GM12878 (cell line): Measurements from ENCODE around the gene VIT. TPM values are rescaled to one million over a fixed set of nuclear protein-coding genes. Genes with fewer than 3 reads are reported as not detected.

Experiments used
- ATAC-seq: fragments of 200-7000 bp; cut with Tn5 transposase; 3 replicates; pipeline ENCODE4 v1.9.1; 2020; ENCODE audit warnings: mild to moderate bottlenecking, moderate library complexity
- BruUV-seq: library from RNA; stranded (reverse); fragments of 400-500 nt; replicated peaks from 2 replicates; lab custom pipeline; 2021; lab: Mats Ljungman, UMichigan
- CTCF ChIA-PET: fragments of 300-600 bp; sonication (Branson Sonifier 250); formaldehyde crosslinking; extraction: SDS; loops from one replicate; lab custom pipeline; 2021; ENCODE audit warnings: inconsistent platforms; lab: Yijun Ruan, JAX
- POLR2A ChIA-PET: fragments of 350-600 bp; formaldehyde crosslinking; extraction: SDS; loops from one replicate; lab custom pipeline; 2021; ENCODE audit warnings: inconsistent platforms; lab: Charles Lee
- RAD21 ChIA-PET: fragments of 300-600 bp; sonication (Branson Sonifier 250); formaldehyde crosslinking; loops from one replicate; lab custom pipeline; 2023; ENCODE audit warnings: antibody characterized with exemption; ENCODE audit not compliant: unreplicated experiment; lab: Charles Lee
- SMC1A ChIA-PET: fragments of 300-600 bp; sonication (Branson Sonifier 250); formaldehyde crosslinking; loops from one replicate; lab custom pipeline; 2023; ENCODE audit not compliant: unreplicated experiment, uncharacterized antibody; lab: Charles Lee
- DNase-seq: peaks from one replicate; pipeline ENCODE4 v3.0.0-alpha.2; 2011; ENCODE audit warnings: low read depth, low spot score
- FAIRE-seq: peaks from 3 replicates; lab custom pipeline; 2011; peaks lifted over from hg19 to GRCh38; lab: Jason Lieb, UNC
- H2AFZ ChIP-seq: 2 replicates; pipeline ENCODE4 v1.6.0; 2011; ENCODE audit warnings: low read depth, low read length, control low read depth; ENCODE audit not compliant: control insufficient read depth
- H3K27ac ChIP-seq: 2 replicates; pipeline ENCODE4 v1.5.1; 2011; ENCODE audit warnings: control low read depth; ENCODE audit not compliant: control insufficient read depth, insufficient read depth
- H3K27me3 ChIP-seq, 2 experiments: replicated peaks in 1 of 2; 2 replicates each; pipeline versions ENCODE4 v1.6.0 to v1.6.1; 2011; ENCODE audit warnings: low read length in 1 of 2; ENCODE audit not compliant: control insufficient read depth in 2 of 2, insufficient read depth in 2 of 2
- H3K36me3 ChIP-seq, 2 experiments: 2 replicates each; pipeline ENCODE4 v1.5.1; 2011; ENCODE audit warnings: low read length in 1 of 2; ENCODE audit not compliant: control insufficient read depth in 2 of 2, insufficient read depth in 2 of 2
- H3K4me1 ChIP-seq: 2 replicates; pipeline ENCODE4 v1.6.1; 2011; ENCODE audit warnings: mild to moderate bottlenecking, low read length, moderate library complexity, mixed read lengths; ENCODE audit not compliant: control insufficient read depth, insufficient read depth
- H3K4me2 ChIP-seq: 2 replicates; pipeline ENCODE4 v1.6.0; 2011; ENCODE audit warnings: control low read depth; ENCODE audit not compliant: control insufficient read depth, insufficient read depth
- H3K4me3 ChIP-seq: fragments of 200-600 bp; sonication (generic); 2 replicates; pipeline ENCODE4 v1.5.1; 2016
- H3K79me2 ChIP-seq: 2 replicates; pipeline ENCODE4 v1.6.0; 2011; ENCODE audit warnings: low read length; ENCODE audit not compliant: control insufficient read depth, insufficient read depth
- H3K9ac ChIP-seq: 2 replicates; pipeline ENCODE4 v1.8.0; 2011; ENCODE audit warnings: low read length, control low read depth, mixed read lengths; ENCODE audit not compliant: control insufficient read depth, insufficient read depth
- H3K9me3 ChIP-seq: replicated peaks from 3 replicates; pipeline ENCODE4 v1.5.1; 2011; ENCODE audit warnings: mild to moderate bottlenecking, low read length; ENCODE audit not compliant: control insufficient read depth, insufficient read depth
- H4K20me1 ChIP-seq: 2 replicates; pipeline ENCODE4 v1.6.0; 2011; ENCODE audit not compliant: control insufficient read depth, insufficient read depth
- CEBPB ChIP-seq, 2 experiments: fragments of 150-350 bp in 1 of 2; IDR thresholded peaks; 2 replicates each; pipeline ENCODE4 v1.6.1; 2012 to 2014; ENCODE audit warnings: low read depth in 2 of 2, low read length in 2 of 2, borderline replicate concordance in 1 of 2, inconsistent platforms in 1 of 2
- E2F4 ChIP-seq: IDR thresholded peaks from 2 replicates; pipeline ENCODE4 v1.6.1; 2012; ENCODE audit warnings: low read depth, low read length, improper control_type of control experiment
- HDAC2 ChIP-seq: fragments of 200-600 bp; sonication (generic); IDR thresholded peaks from 2 replicates; pipeline ENCODE4 v1.6.1; 2017
- NBN ChIP-seq: fragments of 450-650 bp; IDR thresholded peaks from 2 replicates; pipeline ENCODE4 v1.6.1; 2016
- RUNX3 ChIP-seq: IDR thresholded peaks from 2 replicates; pipeline ENCODE4 v1.6.1; 2012; ENCODE audit warnings: low read length, inconsistent platforms
- SPI1 ChIP-seq: IDR thresholded peaks from 2 replicates; pipeline ENCODE4 v1.6.1; 2011; ENCODE audit warnings: low read depth, mild to moderate bottlenecking, low read length, moderate library complexity, borderline replicate concordance; ENCODE audit not compliant: insufficient read depth
- WGBS: methylation state at CpG from one replicate; pipeline ENCODE4 v1.1.6; 2016; ENCODE audit warnings: low lambda C conversion rate; ENCODE audit not compliant: insufficient replicate concordance, insufficient coverage; ENCODE audit errors: missing lambda C conversion rate; 5-methylcytosine and 5-hydroxymethylcytosine counted together
- in situ Hi-C: fragments of 300-500 bp; cut with MboI; formaldehyde crosslinking; loops from 9 replicates; pipeline ENCODE4 v1.14.3; 2018; ENCODE audit warnings: mixed read lengths
- intact Hi-C: fragments of 100-400 bp; cut with micrococcal nuclease; formaldehyde crosslinking; loops from one replicate; pipeline ENCODE4 v1.14.2; 2022; ENCODE audit not compliant: unreplicated experiment
- polyA plus RNA-seq, 11 experiments: library from polyadenylated mRNA; depleted of rRNA in 4 of 11; unstranded in 6 of 11; stranded (reverse) in 5 of 11; fragments of >200 nt; fragmentation: Nextera tagmentation in 4 of 11; fragmentation: Illumina TruSeq in 1 of 11; extraction: Ambion mirVana in 4 of 11; extraction: Trizol in 1 of 11; gene quantifications; 1 replicate in 1 of 11; 2 replicates in 10 of 11; pipeline versions ENCODE4 v1.2.1 to v1.2.3, GENCODE V29; 2011 to 2016; ENCODE audit warnings: inconsistent platforms in 2 of 11, missing spikeins in 2 of 11, low read depth in 1 of 11
- total RNA-seq, 4 experiments: library from RNA; depleted of rRNA in 3 of 4; stranded (reverse); fragments of >200 nt in 3 of 4; fragmentation: Illumina TruSeq in 1 of 4; extraction: Trizol in 1 of 4; gene quantifications; 2 replicates each; pipeline versions ENCODE4 v1.2.1 to v1.2.3, GENCODE V29; 2013 to 2021
- TF ChIP-seq, protein P1 (sequence below): fragments of 450-650 bp; IDR thresholded peaks from 2 replicates; pipeline ENCODE4 v1.6.1; 2017; ENCODE audit warnings: mild to moderate bottlenecking, moderate library complexity

Gene VIT
- total and polyA plus RNA-seq, 10 of the 15 experiments (the other 5 are each of a cell fraction or from before 2014, with no cell fraction given): 0.05 to 0.14 TPM; not detected in 8

DNA sequence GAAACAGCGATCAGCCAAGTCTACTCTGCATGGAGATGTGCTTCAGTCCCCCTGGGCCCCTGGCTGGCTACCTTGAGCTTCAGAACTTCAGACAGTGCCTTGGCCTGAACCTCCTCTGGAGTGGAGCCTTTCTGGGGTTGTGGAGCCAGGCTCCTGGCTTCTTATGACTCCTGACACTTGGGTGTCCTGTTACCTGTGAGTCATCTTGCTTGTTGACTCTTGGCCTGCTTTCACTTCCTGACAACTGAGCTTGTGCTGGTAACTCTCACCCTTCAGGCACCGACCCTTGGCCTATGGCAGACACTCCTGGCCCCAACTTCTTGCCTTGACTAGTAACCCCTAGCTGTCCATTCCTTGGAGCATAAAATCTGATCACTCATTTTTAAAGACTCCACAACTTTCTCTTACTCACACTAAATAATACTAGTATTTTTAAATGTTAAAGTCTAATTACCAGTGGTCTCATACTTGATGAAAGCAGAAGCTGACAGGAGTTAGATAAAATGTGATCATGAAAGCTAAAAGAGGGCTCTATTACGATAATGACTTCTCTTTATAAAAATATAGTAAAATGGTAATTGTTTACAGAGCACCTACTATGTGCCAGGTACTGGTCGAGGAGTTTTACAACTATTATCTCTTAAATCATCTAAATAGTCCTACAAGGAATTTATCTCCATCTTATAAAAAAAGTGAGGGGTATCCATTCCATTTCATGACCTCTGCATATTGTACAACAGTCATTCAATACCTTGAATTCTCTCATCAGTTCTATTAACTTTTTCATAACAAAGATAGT, 46.3 kb upstream of the VIT start:
- no peaks in the 10 kb centered on the region for H3K4me1 ChIP-seq
- in situ Hi-C loops (no loop called here), intact Hi-C loops (no loop called here)
- H3K9ac ChIP-seq: no peak overlapping the region
- ChIA-PET CTCF (interaction anchor here (0.8 to 2.8 kb wide), 5 partner anchors 8 to 661 kb away, joined by 3 to 11 read pairs (median 3); no protein-coding TSS in a partner anchor), POLR2A (no interaction called here), SMC1A (interaction anchor here (0.6 kb wide), 1 partner anchor 143 kb away, joined by 3 read pairs; no protein-coding TSS in a partner anchor), RAD21 (interaction anchor here (2.3 kb wide), 1 partner anchor 15 kb away, joined by 8 read pairs; no protein-coding TSS in a partner anchor)
- WGBS: 6% methylated on average over 4 of the region's 4 CpGs
- H4K20me1 ChIP-seq: no peaks in the 10 kb centered on the region
- TF ChIP-seq SPI1: peak; percentile 37; the same call in 1 of the 2 replicates
- no peak for TF ChIP-seq HDAC2
- H3K27me3 ChIP-seq: no peaks in the 10 kb centered on the region
- no peak overlapping the region for H3K4me3 ChIP-seq
- H2AFZ ChIP-seq: no peak overlapping the region
- peak; percentile 75 for FAIRE-seq
- H3K9me3 ChIP-seq: no peaks in the 10 kb centered on the region; the same call in 2 of the 3 replicates
- H3K27ac ChIP-seq: no peak overlapping the region
- H3K79me2 ChIP-seq: no peaks in the 10 kb centered on the region
- H3K4me2 ChIP-seq: no peak overlapping the region
- BruUV-seq: no TSS peak
- no peak for DNase-seq
- no peaks in the 10 kb centered on the region for H3K36me3 ChIP-seq
- ATAC-seq: peak; percentile 88

- DNase-seq (no peak), FAIRE-seq (no peak), ATAC-seq (no peak)
- ChIA-PET POLR2A (no interaction called here), CTCF (interaction anchor here (2.0 kb wide), 1 partner anchor 11 kb away, joined by 9 read pairs; no protein-coding TSS in a partner anchor), RAD21 (no interaction called here), SMC1A (interaction anchor here (1.2 kb wide), 1 partner anchor 302 kb away, joined by 4 read pairs; no protein-coding TSS in a partner anchor)
- Histone ChIP-seq H3K27ac (no peak overlapping the region), H3K27me3 (no peaks in the 10 kb centered on the region), H3K4me3 (no peak overlapping the region), H4K20me1 (no peaks in the 10 kb centered on the region), H3K79me2 (no peaks in the 10 kb centered on the region), H3K36me3 (no peaks in the 10 kb centered on the region), H3K4me2 (no peak overlapping the region), H3K4me1 (no peaks in the 10 kb centered on the region), H3K9ac (no peak overlapping the region), H3K9me3 (no peaks in the 10 kb centered on the region), H2AFZ (no peak overlapping the region)
- no TSS peak for BruUV-seq
- intact Hi-C loops (no loop called here), in situ Hi-C loops (no loop called here)
- 28% methylated on average over 5 of the region's 5 CpGs for WGBS
- TF ChIP-seq NBN (no peak), CEBPB (IDR thresholded peaks at IDR 0.05; ENCODE audit: borderline replicate concordance in 1 of 2, low read depth in 2 of 2, low read length in 2 of 2) (no peak), E2F4 (no peak), RUNX3 (no peak)
- TF ChIP-seq, protein P1, sequence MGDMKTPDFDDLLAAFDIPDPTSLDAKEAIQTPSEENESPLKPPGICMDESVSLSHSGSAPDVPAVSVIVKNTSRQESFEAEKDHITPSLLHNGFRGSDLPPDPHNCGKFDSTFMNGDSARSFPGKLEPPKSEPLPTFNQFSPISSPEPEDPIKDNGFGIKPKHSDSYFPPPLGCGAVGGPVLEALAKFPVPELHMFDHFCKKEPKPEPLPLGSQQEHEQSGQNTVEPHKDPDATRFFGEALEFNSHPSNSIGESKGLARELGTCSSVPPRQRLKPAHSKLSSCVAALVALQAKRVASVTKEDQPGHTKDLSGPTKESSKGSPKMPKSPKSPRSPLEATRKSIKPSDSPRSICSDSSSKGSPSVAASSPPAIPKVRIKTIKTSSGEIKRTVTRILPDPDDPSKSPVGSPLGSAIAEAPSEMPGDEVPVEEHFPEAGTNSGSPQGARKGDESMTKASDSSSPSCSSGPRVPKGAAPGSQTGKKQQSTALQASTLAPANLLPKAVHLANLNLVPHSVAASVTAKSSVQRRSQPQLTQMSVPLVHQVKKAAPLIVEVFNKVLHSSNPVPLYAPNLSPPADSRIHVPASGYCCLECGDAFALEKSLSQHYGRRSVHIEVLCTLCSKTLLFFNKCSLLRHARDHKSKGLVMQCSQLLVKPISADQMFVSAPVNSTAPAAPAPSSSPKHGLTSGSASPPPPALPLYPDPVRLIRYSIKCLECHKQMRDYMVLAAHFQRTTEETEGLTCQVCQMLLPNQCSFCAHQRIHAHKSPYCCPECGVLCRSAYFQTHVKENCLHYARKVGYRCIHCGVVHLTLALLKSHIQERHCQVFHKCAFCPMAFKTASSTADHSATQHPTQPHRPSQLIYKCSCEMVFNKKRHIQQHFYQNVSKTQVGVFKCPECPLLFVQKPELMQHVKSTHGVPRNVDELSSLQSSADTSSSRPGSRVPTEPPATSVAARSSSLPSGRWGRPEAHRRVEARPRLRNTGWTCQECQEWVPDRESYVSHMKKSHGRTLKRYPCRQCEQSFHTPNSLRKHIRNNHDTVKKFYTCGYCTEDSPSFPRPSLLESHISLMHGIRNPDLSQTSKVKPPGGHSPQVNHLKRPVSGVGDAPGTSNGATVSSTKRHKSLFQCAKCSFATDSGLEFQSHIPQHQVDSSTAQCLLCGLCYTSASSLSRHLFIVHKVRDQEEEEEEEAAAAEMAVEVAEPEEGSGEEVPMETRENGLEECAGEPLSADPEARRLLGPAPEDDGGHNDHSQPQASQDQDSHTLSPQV: no peak
Measured at GRCh38 chr2:36653155-36653554, 43.4 kb upstream of the VIT start.
